A673 (cell line): Measurements from ENCODE around the gene H2AZ2. TPM values are rescaled to one million over a fixed set of nuclear protein-coding genes. Genes with fewer than 3 reads are reported as not detected.

Experiments
- BruUV-seq: library from RNA; stranded (reverse); fragments of 400-500 nt; replicated peaks from 2 replicates; lab custom pipeline; 2021; lab: Mats Ljungman, UMichigan
- CTCF ChIA-PET: fragments of 300-600 bp; sonication (Branson Sonifier 250); formaldehyde crosslinking; loops from one replicate; lab custom pipeline; 2022; ENCODE audit warnings: antibody characterized with exemption; lab: Charles Lee
- POLR2A ChIA-PET: fragments of 300-600 bp; sonication (Branson Sonifier 250); formaldehyde crosslinking; loops from one replicate; lab custom pipeline; 2022; ENCODE audit warnings: antibody characterized with exemption; ENCODE audit not compliant: low non-redundant PET; lab: Charles Lee
- DNase-seq: peaks from one replicate; pipeline ENCODE4 v3.0.0-alpha.2; 2015; ENCODE audit warnings: low spot score
- H3K27ac ChIP-seq: fragments of 200-600 bp; sonication (generic); 2 replicates; pipeline ENCODE4 v1.5.1; 2016; ENCODE audit warnings: mixed run types, low read depth, mild to moderate bottlenecking, mixed read lengths, antibody characterized with exemption, low read length; ENCODE audit not compliant: poor library complexity, severe bottlenecking
- H3K27me3 ChIP-seq: fragments of 200-600 bp; sonication (generic); replicated peaks from 2 replicates; pipeline ENCODE4 v1.6.1; 2017; ENCODE audit warnings: mixed run types, low read depth, mild to moderate bottlenecking, mixed read lengths, antibody characterized with exemption, low read length; ENCODE audit not compliant: insufficient read depth, poor library complexity
- H3K36me3 ChIP-seq: fragments of 200-600 bp; sonication (generic); 2 replicates; pipeline ENCODE4 v1.6.1; 2016; ENCODE audit warnings: mixed run types, mild to moderate bottlenecking, mixed read lengths, antibody characterized with exemption, low read length; ENCODE audit not compliant: insufficient read depth, poor library complexity, severe bottlenecking
- H3K4me1 ChIP-seq: fragments of 200-600 bp; sonication (generic); 2 replicates; pipeline ENCODE4 v1.6.1; 2017; ENCODE audit warnings: mixed run types, mild to moderate bottlenecking, mixed read lengths, antibody characterized with exemption, low read length; ENCODE audit not compliant: insufficient read depth, poor library complexity, severe bottlenecking
- H3K4me3 ChIP-seq: fragments of 200-600 bp; sonication (generic); 2 replicates; pipeline ENCODE4 v1.5.1; 2016; ENCODE audit warnings: low read depth, mixed run types, mild to moderate bottlenecking, mixed read lengths, low read length; ENCODE audit not compliant: poor library complexity, severe bottlenecking
- H3K9me3 ChIP-seq: fragments of 200-600 bp; sonication (generic); 2 replicates; pipeline ENCODE4 v1.6.1; 2016; ENCODE audit warnings: mixed run types, low read depth, mild to moderate bottlenecking, mixed read lengths, antibody characterized with exemption, low read length; ENCODE audit not compliant: poor library complexity, severe bottlenecking
- EZH2 ChIP-seq: fragments of 200-600 bp; sonication (generic); IDR thresholded peaks from 2 replicates; pipeline ENCODE4 v1.6.1; 2017; ENCODE audit warnings: borderline replicate concordance, low read depth, mild to moderate bottlenecking, mixed read lengths, antibody characterized with exemption, low read length; ENCODE audit not compliant: poor library complexity, severe bottlenecking
- intact Hi-C: fragments of 100-400 bp; cut with micrococcal nuclease; formaldehyde crosslinking; loops from one replicate; pipeline ENCODE4 v1.10.0; 2022; ENCODE audit not compliant: unreplicated experiment
- total RNA-seq: library from RNA; stranded (reverse); gene quantifications from 2 replicates; pipeline ENCODE4 v1.2.3, GENCODE V29; 2021
- TF ChIP-seq, protein P1 (sequence below): fragments of 300-800, 200-600 bp; sonication (generic); conservative IDR thresholded peaks from 2 replicates; pipeline ENCODE4 v1.5.1; 2017; ENCODE audit warnings: low read depth, mild to moderate bottlenecking, antibody characterized with exemption, low read length, moderate library complexity, mixed read lengths

H2AZ2 gene
- total RNA-seq, 1 experiment from 2014 or later: 291 TPM

GRCh38 chr7:44849885-44850544 is 2.1 kb upstream of the H2AZ2 start:
- DNase-seq: no peak
- H3K27me3 ChIP-seq: no peaks in the 10 kb centered on the region
- H3K36me3 ChIP-seq: no peaks in the 10 kb centered on the region
- no peaks in the 10 kb centered on the region for H3K9me3 ChIP-seq
- BruUV-seq: no TSS peak
- intact Hi-C loops: loop anchor here (10.0 kb wide), 1 partner anchor 135 kb away; no protein-coding TSS in a partner anchor
- no peak overlapping the region for H3K27ac ChIP-seq
- ChIA-PET CTCF (no interaction called here), POLR2A (interaction anchor here (0.7 kb wide), 1 partner anchor 112 kb away, joined by 5 read pairs; no protein-coding TSS in a partner anchor)
- TF ChIP-seq, protein P1, sequence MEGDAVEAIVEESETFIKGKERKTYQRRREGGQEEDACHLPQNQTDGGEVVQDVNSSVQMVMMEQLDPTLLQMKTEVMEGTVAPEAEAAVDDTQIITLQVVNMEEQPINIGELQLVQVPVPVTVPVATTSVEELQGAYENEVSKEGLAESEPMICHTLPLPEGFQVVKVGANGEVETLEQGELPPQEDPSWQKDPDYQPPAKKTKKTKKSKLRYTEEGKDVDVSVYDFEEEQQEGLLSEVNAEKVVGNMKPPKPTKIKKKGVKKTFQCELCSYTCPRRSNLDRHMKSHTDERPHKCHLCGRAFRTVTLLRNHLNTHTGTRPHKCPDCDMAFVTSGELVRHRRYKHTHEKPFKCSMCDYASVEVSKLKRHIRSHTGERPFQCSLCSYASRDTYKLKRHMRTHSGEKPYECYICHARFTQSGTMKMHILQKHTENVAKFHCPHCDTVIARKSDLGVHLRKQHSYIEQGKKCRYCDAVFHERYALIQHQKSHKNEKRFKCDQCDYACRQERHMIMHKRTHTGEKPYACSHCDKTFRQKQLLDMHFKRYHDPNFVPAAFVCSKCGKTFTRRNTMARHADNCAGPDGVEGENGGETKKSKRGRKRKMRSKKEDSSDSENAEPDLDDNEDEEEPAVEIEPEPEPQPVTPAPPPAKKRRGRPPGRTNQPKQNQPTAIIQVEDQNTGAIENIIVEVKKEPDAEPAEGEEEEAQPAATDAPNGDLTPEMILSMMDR: no peak
- no peak for TF ChIP-seq EZH2
- H3K4me3 ChIP-seq: no peak overlapping the region
- H3K4me1 ChIP-seq: peaks cover 15% of the 10 kb centered on the region

DNA sequence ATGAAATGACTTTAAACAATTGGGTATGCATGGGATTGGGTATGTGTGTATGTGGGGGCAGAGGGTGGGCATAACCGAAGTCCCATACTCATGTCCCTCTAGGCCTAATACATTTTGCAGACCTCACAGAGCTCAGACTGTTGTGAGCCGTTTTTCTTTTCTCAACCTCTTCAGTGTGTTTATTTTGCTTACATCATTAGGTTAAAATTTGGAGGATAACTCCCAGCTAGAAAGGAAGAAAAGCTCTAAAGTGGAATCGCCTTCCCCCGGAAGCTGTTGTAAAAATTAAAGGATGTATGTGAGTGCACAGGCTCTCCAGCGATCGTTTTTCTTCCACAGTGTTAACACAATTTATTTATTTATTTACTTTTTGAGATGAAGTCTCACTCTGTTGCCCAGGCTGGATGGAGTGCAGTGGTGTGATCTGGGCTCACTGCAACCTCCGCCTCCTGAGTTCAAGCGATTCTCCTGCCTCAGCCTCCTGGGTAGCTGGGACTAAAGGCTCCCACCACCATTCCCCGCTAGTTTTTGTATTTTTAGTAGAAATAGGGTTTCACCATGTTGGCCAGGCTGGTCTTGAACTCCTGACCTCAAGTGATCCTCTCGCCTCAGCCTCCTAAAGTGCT is 1.5 kb upstream of the H2AZ2 start:
- H3K4me3 ChIP-seq: peak overlapping the region; percentile 77
- POLR2A ChIA-PET: no interaction called here

GRCh38 chr7:44847509-44847919 is 373 bp downstream of the H2AZ2 start:
- intact Hi-C loops: loop anchor here (1.0 to 2.0 kb wide), 2 partner anchors 50 to 259 kb away; no protein-coding TSS in a partner anchor
- BruUV-seq: TSS peak; percentile 50
- peak; percentile 91 for DNase-seq
- TF ChIP-seq, protein P1: peak; percentile 80
- no peak for TF ChIP-seq EZH2
- peak overlapping the region; percentile 77 for H3K4me3 ChIP-seq
- CTCF ChIA-PET: interaction anchor here (0.5 to 0.6 kb wide), 4 partner anchors 12 to 71 kb away, joined by 3 to 5 read pairs (median 4); no protein-coding TSS in a partner anchor
- peaks cover 3% of the 10 kb centered on the region for H3K36me3 ChIP-seq
- H3K9me3 ChIP-seq: no peaks in the 10 kb centered on the region
- H3K27ac ChIP-seq: peak overlapping the region; percentile 98
- POLR2A ChIA-PET: interaction anchor here (0.6 to 1.2 kb wide), 2 partner anchors 10 to 241 kb away, joined by 7 to 8 read pairs; no protein-coding TSS in a partner anchor
- no peaks in the 10 kb centered on the region for H3K27me3 ChIP-seq
- H3K4me1 ChIP-seq: peaks cover 20% of the 10 kb centered on the region

More for the DNA sequence above, 1.5 kb upstream of the H2AZ2 start:
- CTCF ChIA-PET: no interaction called here
- Histone ChIP-seq H3K4me1 (peaks cover 20% of the 10 kb centered on the region), H3K36me3 (no peaks in the 10 kb centered on the region), H3K27ac (peak overlapping the region; percentile 98), H3K9me3 (no peaks in the 10 kb centered on the region), H3K27me3 (no peaks in the 10 kb centered on the region)
- no TSS peak for BruUV-seq
- intact Hi-C loops: no loop called here
- no peak for DNase-seq
- TF ChIP-seq, protein P1: no peak
- TF ChIP-seq EZH2: no peak
